T-cell (primary cell): Measurements from ENCODE around the gene HSF5. TPM values are rescaled to one million over a fixed set of nuclear protein-coding genes. Genes with fewer than 3 reads are reported as not detected.

ENCODE experiments used
- ATAC-seq, 4 experiments: fragments of 200-7000 bp in 3 of 4; fragments of 150-1000 bp in 1 of 4; cut with Tn5 transposase; replicated peaks in 1 of 4; 1 replicate in 3 of 4; 2 replicates in 1 of 4; pipeline ENCODE4 v1.10.0; 2021; ENCODE audit warnings: moderate library complexity in 3 of 4, mild to moderate bottlenecking in 2 of 4, moderate number of reproducible peaks in 1 of 4
- CTCF ChIA-PET, 2 donors: fragments of 300-600 bp; sonication (Branson Sonifier 250); formaldehyde crosslinking; loops; one replicate each; lab custom pipeline; 2022; ENCODE audit warnings: antibody characterized with exemption in 2 of 2; lab: Charles Lee
- POLR2A ChIA-PET, 2 donors: fragments of 300-600 bp; sonication (Branson Sonifier 250); formaldehyde crosslinking; loops; one replicate each; lab custom pipeline; 2022; ENCODE audit warnings: antibody characterized with exemption in 2 of 2; lab: Charles Lee
- DNase-seq, 35 experiments: peaks; one replicate each; pipeline versions ENCODE4 v3.0.0 to v3.0.0-alpha.2; 2013 to 2023
- H3K27ac ChIP-seq: one replicate; pipeline ENCODE4 v1.5.1; 2013; ENCODE audit warnings: low read length
- H3K27me3 ChIP-seq, 2 experiments: replicated peaks in 1 of 2; 1 replicate in 1 of 2; 2 replicates in 1 of 2; pipeline versions ENCODE4 v1.6.1 to v1.7.0; 2013; ENCODE audit warnings: low read length in 1 of 2, mixed read lengths in 1 of 2; ENCODE audit not compliant: control insufficient read depth in 2 of 2, insufficient read depth in 2 of 2; ENCODE audit errors: extremely low read depth in 1 of 2
- H3K36me3 ChIP-seq, 2 donors: 1 replicate in 1 of 2; 2 replicates in 1 of 2; pipeline versions ENCODE4 v1.6.1 to v1.7.0; 2013; ENCODE audit warnings: low read length in 1 of 2; ENCODE audit not compliant: control insufficient read depth in 2 of 2, insufficient read depth in 1 of 2; ENCODE audit errors: extremely low read depth in 1 of 2
- H3K4me1 ChIP-seq, 2 experiments: 1 replicate in 1 of 2; 2 replicates in 1 of 2; pipeline versions ENCODE4 v1.6.1 to v1.7.0; 2013; ENCODE audit warnings: low read length in 2 of 2, mixed read lengths in 1 of 2; ENCODE audit not compliant: insufficient read depth in 2 of 2, control insufficient read depth in 1 of 2; ENCODE audit errors: extremely low read depth in 1 of 2
- H3K4me3 ChIP-seq, 2 donors: 1 replicate in 1 of 2; 2 replicates in 1 of 2; pipeline versions ENCODE4 v1.5.1 to v1.7.0; 2013; ENCODE audit warnings: mild to moderate bottlenecking in 2 of 2, low read length in 1 of 2, moderate library complexity in 1 of 2; ENCODE audit not compliant: control insufficient read depth in 1 of 2; ENCODE audit errors: extremely low read depth in 1 of 2
- H3K9me3 ChIP-seq: 2 replicates; pipeline ENCODE4 v1.7.0; 2013
- H3K27ac Mint-ChIP-seq, 2 donors: one replicate each; pipeline ENCODE4 v1.8.0; 2020 to 2021; ENCODE audit warnings: mild to moderate bottlenecking in 2 of 2, mixed read lengths in 2 of 2
- H3K27me3 Mint-ChIP-seq, 2 donors: one replicate each; pipeline ENCODE4 v1.8.0; 2021 to 2022; ENCODE audit warnings: mixed read lengths in 2 of 2
- H3K36me3 Mint-ChIP-seq: one replicate; pipeline ENCODE4 v1.8.0; 2021; ENCODE audit warnings: mixed read lengths
- H3K4me1 Mint-ChIP-seq, 3 donors: one replicate each; pipeline ENCODE4 v1.8.0; 2020 to 2022; ENCODE audit warnings: mixed read lengths in 3 of 3, mild to moderate bottlenecking in 1 of 3
- H3K4me3 Mint-ChIP-seq, 3 donors: one replicate each; pipeline ENCODE4 v1.8.0; 2020 to 2022; ENCODE audit warnings: mild to moderate bottlenecking in 3 of 3, mixed read lengths in 3 of 3, moderate library complexity in 3 of 3
- H3K9me3 Mint-ChIP-seq, 3 donors: one replicate each; pipeline ENCODE4 v1.8.0; 2020 to 2022; ENCODE audit warnings: mixed read lengths in 3 of 3
- WGBS: methylation state at CpG from one replicate; pipeline ENCODE4 v1.1.5; 2013; ENCODE audit warnings: missing lambda C conversion rate; ENCODE audit not compliant: insufficient coverage; 5-methylcytosine and 5-hydroxymethylcytosine counted together
- total RNA-seq, 35 experiments: library from RNA in 6 of 35; stranded (reverse) in 6 of 35; fragments of 120-200 nt in 1 of 35; gene quantifications; one replicate each; pipeline versions ENCODE4 v1.2.1 to v1.2.4 and lab custom pipeline; 2013 to 2026

The HSF5 gene
- total RNA-seq, 5 donors from 2014 or later (not counting 1 experiment from before 2014, with no cell fraction given) = 1.7 to 2.8 (median 2.5) TPM

GRCh38 chr17:58396173-58396572 lies 92.0 kb downstream of the HSF5 start:
- WGBS = no CpG with 5 or more reads among the region's 4 CpGs
- Histone ChIP-seq H3K27ac (no peak overlapping the region), H3K36me3 (no peaks in the 10 kb centered on the region), H3K9me3 (no peaks in the 10 kb centered on the region), H3K27me3 (no peaks in the 10 kb centered on the region), H3K4me3 (no peak overlapping the region), H3K4me1 (no peaks in the 10 kb centered on the region)
- Mint-ChIP-seq H3K27ac (no peak overlapping the region), H3K27me3 (no peaks in the 10 kb centered on the region), H3K36me3 (peaks cover 4% of the 10 kb centered on the region), H3K9me3 (no peaks in the 10 kb centered on the region), H3K4me3 (no peak overlapping the region), H3K4me1 (no peaks in the 10 kb centered on the region)
- DNase-seq = no peak
- no peak for ATAC-seq
- ChIA-PET CTCF (interaction anchor here in 1 of 2 donors (1.0 kb wide), 1 partner anchor 7 kb away, joined by 3 read pairs; no protein-coding TSS in a partner anchor), POLR2A (interaction anchor here in 1 of 2 donors (0.6 kb wide), 1 partner anchor 142 kb away, joined by 5 read pairs; no protein-coding TSS in a partner anchor)

- H3K36me3 Mint-ChIP-seq = peaks cover 4% of the 10 kb centered on the region
Measured at GRCh38 chr17:58394534-58395223, 93.5 kb downstream of the HSF5 start.

GRCh38 chr17:58391302-58391984 lies 96.8 kb downstream of the HSF5 start:
- H3K4me1 Mint-ChIP-seq = peaks cover 0 to 4% (median 0%) of the 10 kb centered on the region in 3 donors
- Histone ChIP-seq H3K9me3 (no peaks in the 10 kb centered on the region), H3K27ac (no peak overlapping the region), H3K36me3 (no peaks in the 10 kb centered on the region), H3K27me3 (no peaks in the 10 kb centered on the region), H3K4me1 (no peaks in the 10 kb centered on the region), H3K4me3 (no peak overlapping the region)
- ATAC-seq = no peak
- H3K27ac Mint-ChIP-seq = no peak overlapping the region
- 95% methylated on average over 9 of the region's 10 CpGs for WGBS
- POLR2A ChIA-PET = no interaction called here
- no peak overlapping the region for H3K4me3 Mint-ChIP-seq
- peaks cover 4% of the 10 kb centered on the region for H3K36me3 Mint-ChIP-seq
- no peaks in the 10 kb centered on the region for H3K9me3 Mint-ChIP-seq
- CTCF ChIA-PET = interaction anchor here in 1 of 2 donors (0.6 kb wide), 1 partner anchor 1148 kb away, joined by 3 read pairs; no protein-coding TSS in a partner anchor
- H3K27me3 Mint-ChIP-seq = no peaks in the 10 kb centered on the region
- no peak for DNase-seq

More at GRCh38 chr17:58394534-58395223, 93.5 kb downstream of the HSF5 start:
- H3K4me1 Mint-ChIP-seq = no peaks in the 10 kb centered on the region
- H3K4me3 Mint-ChIP-seq = no peak overlapping the region
- Histone ChIP-seq H3K9me3 (no peaks in the 10 kb centered on the region), H3K27me3 (no peaks in the 10 kb centered on the region), H3K4me1 (no peaks in the 10 kb centered on the region), H3K36me3 (no peaks in the 10 kb centered on the region), H3K27ac (no peak overlapping the region), H3K4me3 (no peak overlapping the region)
- ATAC-seq = no peak
- no peaks in the 10 kb centered on the region for H3K27me3 Mint-ChIP-seq
- no peaks in the 10 kb centered on the region for H3K9me3 Mint-ChIP-seq
- ChIA-PET POLR2A (no interaction called here), CTCF (interaction anchor here in 1 of 2 donors (0.6 kb wide), 1 partner anchor 23 kb away, joined by 7 read pairs; no protein-coding TSS in a partner anchor)
- H3K27ac Mint-ChIP-seq = no peak overlapping the region
- DNase-seq = no peak
- no CpG with 5 or more reads among the region's 3 CpGs for WGBS

DNA sequence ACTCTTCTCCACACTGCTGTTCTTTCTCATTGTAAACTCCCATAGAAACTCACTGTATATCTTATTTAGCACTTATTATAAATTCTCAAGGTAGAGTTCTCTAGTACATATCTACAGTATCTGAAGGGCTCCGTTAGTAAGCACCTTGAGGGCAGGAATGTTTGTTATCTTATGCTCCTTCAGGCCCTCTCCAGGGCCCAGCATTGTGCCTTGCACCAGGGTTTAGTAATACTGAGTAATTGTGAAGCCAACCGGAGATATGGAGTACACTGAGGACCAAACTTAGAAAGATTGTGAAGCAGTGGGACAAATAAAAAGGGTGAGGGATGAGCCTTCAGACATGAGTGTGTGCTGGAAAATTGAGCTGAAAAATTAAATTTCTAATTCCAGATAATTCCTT lies 97.3 kb downstream of the HSF5 start:
- Histone ChIP-seq H3K36me3 (no peaks in the 10 kb centered on the region), H3K27me3 (no peaks in the 10 kb centered on the region), H3K4me3 (no peak overlapping the region), H3K27ac (no peak overlapping the region), H3K9me3 (no peaks in the 10 kb centered on the region), H3K4me1 (no peaks in the 10 kb centered on the region)
- DNase-seq = no peak
- ChIA-PET POLR2A (no interaction called here), CTCF (interaction anchor here in 1 of 2 donors (0.5 kb wide), 1 partner anchor 17 kb away, joined by 3 read pairs; no protein-coding TSS in a partner anchor)
- Mint-ChIP-seq H3K4me1 (peaks cover 0 to 4% (median 0%) of the 10 kb centered on the region in 3 donors), H3K36me3 (peaks cover 4% of the 10 kb centered on the region), H3K27ac (no peak overlapping the region), H3K4me3 (no peak overlapping the region), H3K9me3 (no peaks in the 10 kb centered on the region), H3K27me3 (no peaks in the 10 kb centered on the region)
- no peak for ATAC-seq
- WGBS = 100% methylated on average over 1 of the region's 2 CpGs

GRCh38 chr17:58388302-58389190 lies 99.7 kb downstream of the HSF5 start:
- ATAC-seq (no peak), DNase-seq (no peak)
- Mint-ChIP-seq H3K27me3 (no peaks in the 10 kb centered on the region), H3K36me3 (no peaks in the 10 kb centered on the region), H3K4me3 (no peak overlapping the region), H3K9me3 (no peaks in the 10 kb centered on the region), H3K27ac (no peak overlapping the region), H3K4me1 (peaks cover 0 to 10% (median 7%) of the 10 kb centered on the region in 3 donors)
- no peaks in the 10 kb centered on the region for H3K9me3 ChIP-seq
- H3K36me3 ChIP-seq = no peaks in the 10 kb centered on the region
- no peaks in the 10 kb centered on the region for H3K4me1 ChIP-seq
- peak overlapping the region; percentile 8 for H3K27ac ChIP-seq
- no peaks in the 10 kb centered on the region for H3K27me3 ChIP-seq
- H3K4me3 ChIP-seq = no peak overlapping the region
- ChIA-PET CTCF (interaction anchor here in 1 of 2 donors (1.0 kb wide), 1 partner anchor 8 kb away, joined by 3 read pairs; no protein-coding TSS in a partner anchor), POLR2A (interaction anchor here in 1 of 2 donors (0.7 kb wide), 1 partner anchor 184 kb away, joined by 3 read pairs; no protein-coding TSS in a partner anchor)
- WGBS = 100% methylated on average over 2 of the region's 3 CpGs

DNA sequence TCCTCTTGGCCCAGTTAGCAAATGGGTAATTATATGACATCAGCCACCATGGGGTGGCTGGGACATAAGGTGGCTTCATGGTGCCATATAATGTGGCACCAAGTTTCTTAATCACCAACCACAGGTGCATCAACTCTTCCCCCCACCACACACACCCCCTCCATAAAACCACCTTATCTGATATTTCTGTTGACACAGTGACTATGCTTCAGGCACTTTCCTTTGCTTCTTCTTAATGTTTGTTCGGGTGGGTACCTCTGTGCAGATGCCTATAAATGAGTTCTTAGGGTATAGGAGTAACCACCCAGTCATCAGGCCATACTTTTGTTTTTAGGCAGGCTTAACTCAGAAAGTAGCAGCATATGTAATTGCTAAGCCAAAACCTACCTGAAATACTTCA lies 100.4 kb downstream of the HSF5 start:
- no peaks in the 10 kb centered on the region for H3K36me3 ChIP-seq
- no peak overlapping the region for H3K4me3 ChIP-seq
- Mint-ChIP-seq H3K4me1 (peaks cover 3 to 13% (median 8%) of the 10 kb centered on the region in 3 donors), H3K27ac (no peak overlapping the region), H3K36me3 (no peaks in the 10 kb centered on the region), H3K4me3 (no peak overlapping the region), H3K27me3 (no peaks in the 10 kb centered on the region), H3K9me3 (no peaks in the 10 kb centered on the region)
- WGBS = no CpG with 5 or more reads among the region's 1 CpG
- ATAC-seq = peak in 2 of 4 experiments; percentile 37 to 44
- DNase-seq = peak in 4 of 35 experiments; percentile 3 to 34 (median 12)
- CTCF ChIA-PET = no interaction called here
- peak overlapping the region; percentile 8 for H3K27ac ChIP-seq
- POLR2A ChIA-PET = no interaction called here
- peaks cover 0 to 1% of the 10 kb centered on the region in 2 experiments for H3K4me1 ChIP-seq
- H3K27me3 ChIP-seq = no peaks in the 10 kb centered on the region
- no peaks in the 10 kb centered on the region for H3K9me3 ChIP-seq
